ENCODE measurements around the gene ZNF839.
A peak's percentile ranks its signal among the peaks of the same experiment; 100 is the strongest.
"Not testable (repeated sequence)": the region's sequence is repeated elsewhere in the genome, so short reads cannot be mapped to it uniquely, and the experiment has no call there.

ZNF839 gene

GRCh38 chr14:102314242-102315011 lies 5.1 kb upstream of the ZNF839 start:
- DNase-seq: peak; percentile 62

DNA sequence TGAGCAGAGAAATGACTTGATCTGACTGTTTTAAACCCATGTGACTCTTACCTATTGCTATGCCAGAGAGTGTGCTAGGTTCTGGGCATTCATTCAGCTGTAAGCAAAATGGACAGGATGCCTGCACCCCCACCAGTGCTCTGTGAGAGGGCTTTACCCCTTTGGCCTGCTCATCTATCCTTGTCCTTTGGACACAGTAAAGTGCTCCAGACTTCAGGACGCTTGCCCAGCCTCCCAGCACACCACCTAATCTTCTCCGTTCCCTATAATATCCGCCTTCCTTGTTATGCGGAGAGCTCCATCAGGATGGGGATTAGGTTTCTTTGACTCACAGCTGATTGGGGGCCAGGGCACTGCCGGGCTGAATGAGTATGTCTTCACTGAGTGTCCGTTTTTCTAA lies 4.4 kb upstream of the ZNF839 start:
- DNase-seq: no peak

DNA sequence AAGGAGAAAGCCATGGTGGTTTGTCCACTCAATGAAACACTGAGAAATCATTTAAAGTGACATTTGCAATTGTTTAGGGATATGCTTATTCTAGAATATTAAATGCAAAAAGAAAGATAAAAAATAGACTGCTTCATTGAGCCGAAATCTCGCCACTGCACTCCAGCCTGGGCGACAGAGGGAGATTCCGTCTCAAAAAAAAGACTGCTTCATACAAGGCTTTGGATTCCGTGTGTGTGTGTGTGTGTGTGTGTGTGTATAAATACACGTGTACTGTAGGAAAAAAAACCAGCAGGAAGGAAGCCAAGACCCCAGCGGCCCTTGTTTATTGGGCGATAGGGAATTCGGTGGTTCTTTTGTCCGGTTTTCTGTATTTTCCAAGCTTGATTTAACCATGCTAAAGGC lies 3.2 kb upstream of the ZNF839 start:
- DNase-seq: peak; percentile 70

DNA sequence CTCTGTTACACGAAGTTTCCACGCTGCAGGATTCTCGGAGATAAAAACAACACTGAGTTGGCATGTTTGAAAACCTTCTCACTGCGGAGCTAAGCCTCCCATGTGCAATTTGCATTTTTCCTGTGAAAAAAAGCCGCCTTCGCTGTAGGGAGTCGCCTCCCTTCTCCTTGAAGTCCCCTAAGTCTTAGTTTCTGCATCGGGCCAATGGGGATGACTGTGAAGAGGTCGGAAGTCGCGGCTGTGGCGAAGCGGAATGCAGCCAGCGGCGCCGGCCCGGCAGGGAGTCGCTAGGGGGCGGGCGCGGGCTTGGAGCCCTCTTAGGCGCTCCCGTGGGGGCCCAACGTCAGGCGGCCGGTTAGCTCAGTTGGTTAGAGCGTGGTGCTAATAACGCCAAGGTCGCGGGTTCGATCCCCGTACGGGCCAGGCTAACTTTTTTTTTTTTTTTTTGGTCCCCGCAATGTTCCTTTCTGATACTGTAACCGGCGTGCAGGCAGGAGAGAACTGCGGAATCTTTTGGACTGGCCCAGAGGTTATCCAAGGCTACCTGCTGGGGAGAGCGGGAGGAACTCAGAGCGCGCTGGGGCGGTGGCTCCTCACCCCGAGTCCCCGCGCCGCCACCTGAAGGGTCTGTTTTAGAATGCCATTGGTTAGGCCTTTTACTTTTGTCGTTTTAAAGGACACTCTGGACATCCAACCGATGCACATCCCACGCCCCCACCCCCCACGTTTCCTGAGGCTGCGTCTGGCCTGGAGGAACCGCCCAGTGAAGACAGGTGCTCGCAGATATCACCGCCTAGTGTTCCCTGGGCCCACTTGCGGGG lies 2.6 kb upstream of the ZNF839 start:
- DNase-seq: peak; percentile 97

- peak; percentile 35 for DNase-seq
Observed at GRCh38 chr14:102317564-102318248, 1.8 kb upstream of the ZNF839 start.

DNA sequence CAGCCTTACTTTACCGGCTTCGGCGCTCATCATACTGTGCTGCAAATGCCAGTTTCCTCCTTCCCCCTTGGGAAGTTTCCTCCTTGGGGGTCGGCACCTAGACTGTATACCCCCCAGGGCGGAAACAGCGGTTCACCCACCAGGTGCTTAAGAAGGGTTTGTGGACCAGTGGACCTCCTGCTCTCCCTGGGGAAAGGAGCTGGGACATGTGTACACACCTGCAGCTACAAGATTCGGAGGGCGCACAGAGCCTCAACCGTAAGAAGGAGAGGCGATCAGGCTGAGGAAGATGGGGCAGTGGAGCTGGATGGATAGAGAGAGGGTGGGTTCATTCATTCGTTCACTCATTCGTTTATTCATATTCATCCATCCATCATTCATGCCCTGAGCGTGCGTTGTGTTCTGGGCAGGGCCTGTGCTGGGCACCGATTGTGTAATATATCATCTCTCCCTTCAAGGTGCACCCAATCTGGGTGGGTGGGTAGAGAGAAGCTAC lies 717 bp upstream of the ZNF839 start:
- no peak for DNase-seq

DNA sequence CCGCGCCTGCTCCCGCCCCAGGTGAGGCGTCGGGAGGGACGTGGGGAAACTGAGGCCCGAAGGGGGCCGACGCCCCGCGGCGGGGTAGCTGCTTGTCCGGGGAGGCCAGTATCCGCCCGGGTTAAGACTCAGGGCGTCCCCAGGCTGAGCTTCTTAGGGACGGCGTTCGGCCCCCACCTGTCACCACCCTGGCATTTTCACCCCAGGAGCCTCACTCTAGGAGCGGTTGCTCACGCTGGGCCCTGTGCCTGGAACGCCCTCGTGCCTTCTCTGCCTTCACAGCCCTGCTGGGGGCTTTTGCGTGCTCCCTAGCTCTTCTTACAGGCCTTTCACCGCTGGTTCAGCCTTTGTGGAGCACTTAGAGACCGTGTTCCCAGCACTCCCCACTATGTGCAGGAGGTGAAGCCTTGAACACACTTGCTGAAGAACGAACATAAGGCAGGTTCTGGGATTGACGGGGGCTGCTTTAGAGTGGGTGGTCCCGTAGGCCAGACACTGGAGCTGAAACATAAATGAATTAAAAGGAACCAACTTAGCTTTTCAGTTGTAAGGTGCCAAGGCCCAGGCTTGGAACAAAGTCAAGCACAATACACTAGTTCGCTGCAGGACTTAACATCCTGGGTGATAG lies 601 bp downstream of the ZNF839 start:
- DNase-seq: no peak

GRCh38 chr14:102320671-102321455 lies 1.3 kb downstream of the ZNF839 start:
- DNase-seq: no peak

DNA sequence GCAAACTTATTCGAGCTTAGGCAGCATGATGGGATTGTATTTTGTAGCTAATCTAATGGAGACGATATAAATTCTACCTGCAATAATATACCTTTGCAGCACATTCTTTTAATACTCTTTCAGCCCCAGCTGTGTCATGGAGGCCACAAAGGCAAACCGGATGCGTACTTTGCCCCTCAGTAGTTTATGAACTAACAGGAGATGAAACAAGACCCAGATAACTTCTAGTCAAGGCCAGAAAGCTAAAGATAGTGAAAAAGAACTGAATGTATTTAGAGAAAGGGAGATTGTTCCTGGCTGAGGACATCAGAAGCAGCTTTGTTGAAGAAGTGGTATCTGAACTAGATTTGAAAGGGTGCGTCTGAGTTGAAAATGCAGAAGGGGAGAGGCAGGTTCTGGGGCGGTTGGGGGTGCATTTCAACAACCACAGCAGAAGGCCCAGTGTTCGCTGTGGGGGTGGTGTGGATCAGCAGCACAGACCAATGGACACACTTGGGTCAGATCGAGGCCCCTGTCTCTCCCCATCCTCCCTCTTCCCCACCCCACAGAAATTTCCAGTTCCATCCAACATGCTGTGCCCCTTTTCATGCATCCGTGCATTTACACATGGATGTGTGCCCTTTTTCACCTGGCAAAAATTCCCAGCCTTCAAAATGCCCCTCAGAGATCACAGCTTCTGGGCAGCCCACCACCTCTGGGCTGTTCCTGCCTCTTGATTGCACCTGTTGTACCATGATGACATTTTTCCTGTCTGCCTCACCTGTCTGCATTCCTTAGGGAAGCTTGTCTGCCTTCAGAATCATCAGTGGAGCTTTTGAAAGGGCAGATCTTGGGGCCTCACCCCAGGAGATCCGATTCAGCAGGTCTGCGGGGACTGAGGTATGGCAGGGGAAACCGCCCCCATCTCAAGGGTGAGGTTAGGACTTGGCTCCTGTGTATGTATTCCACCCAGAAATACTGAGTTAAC lies 2.2 kb downstream of the ZNF839 start:
- DNase-seq: no peak

DNA sequence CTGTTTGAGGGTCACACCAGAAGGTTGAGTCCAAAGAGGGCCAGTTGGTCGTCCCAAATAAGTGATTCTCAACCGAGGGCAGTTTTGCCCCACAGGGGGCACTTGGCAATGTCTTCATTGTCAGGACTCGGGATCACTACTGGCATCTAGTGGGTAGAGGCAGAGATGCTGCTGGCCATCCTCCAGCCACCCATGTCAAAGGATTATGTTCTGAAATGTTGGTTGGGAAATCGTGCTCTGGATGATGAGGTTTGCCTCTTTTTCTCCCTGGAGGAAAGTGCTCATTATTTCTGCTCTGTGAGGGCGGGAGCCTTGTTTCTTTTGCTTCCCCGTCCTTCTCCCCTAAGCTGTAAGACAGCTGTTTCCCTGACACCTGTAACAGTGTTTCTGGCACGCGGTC lies 3.6 kb downstream of the ZNF839 start:
- DNase-seq: no peak

- DNase-seq: no peak
Observed at GRCh38 chr14:102325791-102326345, 6.3 kb downstream of the ZNF839 start.

DNA sequence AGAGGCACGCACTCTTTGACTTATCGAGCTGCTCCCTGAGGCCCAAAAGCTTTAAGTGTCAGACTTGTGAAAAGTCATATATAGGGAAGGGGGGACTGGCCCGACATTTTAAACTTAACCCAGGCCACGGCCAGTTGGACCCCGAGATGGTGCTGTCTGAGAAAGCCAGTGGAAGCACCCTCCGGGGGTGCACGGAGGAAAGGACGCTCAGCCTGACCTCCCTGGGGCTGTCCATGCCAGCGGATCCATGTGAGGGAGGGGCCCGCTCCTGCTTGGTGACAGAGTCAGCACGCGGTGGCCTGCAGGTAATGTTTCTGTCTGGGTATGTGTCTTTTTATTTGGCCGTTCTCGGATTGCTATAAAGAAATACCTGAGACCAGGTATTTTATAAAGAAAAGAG lies 7.0 kb downstream of the ZNF839 start:
- no peak for DNase-seq

GRCh38 chr14:102329381-102329780 lies 9.8 kb downstream of the ZNF839 start:
- DNase-seq: not testable (repeated sequence)

GRCh38 chr14:102330806-102331205 lies 11.3 kb downstream of the ZNF839 start:
- no peak for DNase-seq

DNA sequence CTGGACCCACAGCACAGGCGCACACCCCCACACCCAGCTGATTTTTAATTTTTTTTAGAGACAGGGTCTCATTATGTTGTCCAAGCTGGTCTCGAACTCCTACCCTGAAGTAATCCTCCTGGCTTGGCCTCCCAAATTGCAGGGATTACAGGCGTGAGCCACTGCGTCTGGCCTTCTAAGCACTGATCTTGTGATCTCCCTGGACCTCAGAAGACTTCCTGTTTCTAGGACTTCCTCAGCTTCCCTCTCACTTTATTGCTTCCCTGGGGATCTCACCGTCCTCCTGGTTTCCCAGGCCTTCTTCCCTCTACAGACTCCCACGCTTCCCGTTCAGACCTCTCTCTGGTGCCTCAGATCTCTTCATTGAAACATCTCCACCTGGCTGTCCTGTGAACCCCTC lies 13.8 kb downstream of the ZNF839 start:
- no peak for DNase-seq

GRCh38 chr14:102333795-102334705 lies 14.5 kb downstream of the ZNF839 start:
- DNase-seq: no peak

DNA sequence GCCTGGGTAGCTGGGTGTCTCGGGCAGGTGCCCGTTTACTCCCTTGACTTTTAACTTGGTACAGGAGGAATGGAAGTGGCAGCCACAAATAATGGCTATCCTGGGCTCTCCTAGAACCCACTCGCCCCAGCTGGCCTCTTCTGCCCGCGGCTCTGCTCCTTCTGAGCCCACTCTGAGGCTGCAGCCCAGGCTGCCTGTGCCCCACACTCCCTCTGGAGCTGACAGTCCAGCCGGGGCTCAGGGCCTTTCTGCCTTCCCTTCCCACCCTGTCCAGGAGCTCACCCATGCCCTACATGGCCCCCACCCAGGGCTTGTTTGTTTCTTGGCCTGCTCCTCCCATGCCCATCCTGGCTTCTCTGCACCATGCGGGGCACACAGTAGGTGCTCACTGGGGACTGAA lies 15.6 kb downstream of the ZNF839 start:
- DNase-seq: no peak

DNA sequence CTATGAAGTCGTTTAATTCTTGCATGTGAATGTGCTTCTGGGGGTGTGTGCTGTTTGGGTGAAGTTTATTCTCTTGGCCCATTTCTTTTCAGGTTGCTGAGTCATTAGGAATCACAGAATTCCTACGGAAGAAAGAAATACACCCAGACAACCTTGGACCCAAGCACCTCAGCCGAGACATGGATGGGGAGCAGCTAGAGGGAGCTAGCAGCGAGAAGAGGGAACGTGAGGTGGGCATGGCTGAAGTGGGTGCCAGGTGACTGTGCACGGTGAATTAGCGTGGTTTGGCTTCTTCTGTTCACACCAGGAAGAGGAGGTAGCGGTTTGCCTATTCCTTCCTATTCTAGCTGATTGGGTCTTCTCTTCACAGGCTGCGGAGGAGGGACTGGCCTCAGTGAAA lies 19.2 kb downstream of the ZNF839 start:
- DNase-seq: no peak

- DNase-seq: no peak
Observed at GRCh38 chr14:102341566-102341965, 22.0 kb downstream of the ZNF839 start.

DNA sequence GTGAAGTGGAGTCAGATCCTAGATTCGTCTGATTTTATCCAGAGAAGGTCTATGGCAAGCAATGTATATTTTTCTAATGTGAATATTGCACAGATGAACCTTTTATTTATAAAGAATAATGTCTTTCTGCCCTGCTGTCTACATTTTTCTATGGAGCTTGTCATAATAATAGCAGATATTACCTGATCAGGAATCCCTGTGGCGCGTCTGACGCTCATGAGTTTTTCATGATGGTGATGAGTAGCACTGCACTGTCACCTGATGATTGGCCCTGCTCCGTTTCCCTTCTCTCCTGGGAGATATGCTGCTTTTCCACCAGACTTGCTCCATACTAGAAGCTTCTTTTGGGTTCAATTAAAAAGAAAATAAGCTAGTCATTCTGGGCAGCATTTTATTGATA lies 22.7 kb downstream of the ZNF839 start:
- DNase-seq: no peak

Measured in DMS79 (cell line).